ENCODE data around the gene NECAB2. TPM values are rescaled to one million over a fixed set of nuclear protein-coding genes. Genes with fewer than 3 reads are reported as not detected.

The NECAB2 gene
- total and polyA plus RNA-seq, 2 experiments from 2014 or later: 1.6 to 5.1 TPM

DNA sequence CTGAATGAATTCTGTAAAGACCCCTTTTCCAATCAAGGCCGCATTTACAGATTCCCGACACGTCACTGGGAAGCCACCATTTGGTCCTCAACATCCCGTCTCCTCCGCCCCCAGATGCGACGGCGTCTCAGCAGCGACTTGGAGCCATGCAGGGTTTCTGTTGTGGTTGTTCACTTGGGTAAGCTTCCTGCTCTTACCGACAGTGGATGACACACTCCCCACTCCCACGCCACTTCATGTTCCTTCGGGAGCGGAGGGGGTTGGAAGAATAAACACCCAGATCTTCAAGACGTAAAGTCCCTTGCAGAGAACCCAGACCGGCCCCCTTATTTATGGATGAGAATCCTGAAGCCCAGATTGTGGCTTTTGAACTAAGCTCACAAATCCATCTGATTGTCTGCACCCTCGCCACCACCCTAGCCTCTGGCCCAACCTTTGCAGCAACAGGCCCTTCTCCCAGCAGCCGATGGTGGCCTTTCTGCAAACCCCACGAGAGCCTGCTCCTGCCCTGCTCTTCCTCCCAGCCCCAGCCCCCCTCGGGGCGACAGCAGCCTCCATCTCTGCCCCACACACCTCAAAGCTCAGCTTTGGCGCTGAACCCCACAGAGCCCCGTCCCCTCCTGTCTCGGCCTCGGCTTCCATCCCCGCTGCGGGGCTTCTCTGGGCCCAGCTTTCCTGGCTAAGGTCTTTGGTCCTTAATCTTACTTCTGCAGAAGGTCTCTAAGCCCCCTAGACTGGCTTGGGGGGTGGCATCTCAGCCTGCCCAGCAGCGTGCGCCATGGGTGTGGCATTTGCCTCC, 34.0 kb upstream of the NECAB2 start:
- Mint-ChIP-seq H3K9me3 (no peaks in the 10 kb centered on the region), H3K36me3 (ENCODE audit: low read depth) (no peaks in the 10 kb centered on the region; the same call in 2 of the 3 replicates), H3K4me1 (peaks cover under 1% of the 10 kb centered on the region; the same call in 1 of the 3 replicates), H3K27me3 (ENCODE audit: insufficient read depth, low read depth, poor library complexity) (peaks cover 14% of the 10 kb centered on the region), H3K4me3 (no peak overlapping the region), H3K27ac (no peak overlapping the region)
- no peak overlapping the region for H3K27ac ChIP-seq (ENCODE audit: low read depth)
- H3K4me1 ChIP-seq (ENCODE audit: insufficient read depth): no peaks in the 10 kb centered on the region
- ATAC-seq (no peak), DNase-seq (ENCODE audit: low spot score) (no peak)
- no peaks in the 10 kb centered on the region for H3K36me3 ChIP-seq (ENCODE audit: insufficient read depth)
- H3K4me2 ChIP-seq: no peak overlapping the region
- H4K20me1 ChIP-seq (replicated peaks; ENCODE audit: insufficient read depth): no peaks in the 10 kb centered on the region
- TF ChIP-seq, protein P1, sequence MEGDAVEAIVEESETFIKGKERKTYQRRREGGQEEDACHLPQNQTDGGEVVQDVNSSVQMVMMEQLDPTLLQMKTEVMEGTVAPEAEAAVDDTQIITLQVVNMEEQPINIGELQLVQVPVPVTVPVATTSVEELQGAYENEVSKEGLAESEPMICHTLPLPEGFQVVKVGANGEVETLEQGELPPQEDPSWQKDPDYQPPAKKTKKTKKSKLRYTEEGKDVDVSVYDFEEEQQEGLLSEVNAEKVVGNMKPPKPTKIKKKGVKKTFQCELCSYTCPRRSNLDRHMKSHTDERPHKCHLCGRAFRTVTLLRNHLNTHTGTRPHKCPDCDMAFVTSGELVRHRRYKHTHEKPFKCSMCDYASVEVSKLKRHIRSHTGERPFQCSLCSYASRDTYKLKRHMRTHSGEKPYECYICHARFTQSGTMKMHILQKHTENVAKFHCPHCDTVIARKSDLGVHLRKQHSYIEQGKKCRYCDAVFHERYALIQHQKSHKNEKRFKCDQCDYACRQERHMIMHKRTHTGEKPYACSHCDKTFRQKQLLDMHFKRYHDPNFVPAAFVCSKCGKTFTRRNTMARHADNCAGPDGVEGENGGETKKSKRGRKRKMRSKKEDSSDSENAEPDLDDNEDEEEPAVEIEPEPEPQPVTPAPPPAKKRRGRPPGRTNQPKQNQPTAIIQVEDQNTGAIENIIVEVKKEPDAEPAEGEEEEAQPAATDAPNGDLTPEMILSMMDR (conservative IDR thresholded peaks at IDR 0.05; ENCODE audit: low read depth in 2 of 2): no peak
- TF ChIP-seq STAT1 (IDR thresholded peaks at IDR 0.05; ENCODE audit: unreplicated experiment): no peak
- TF ChIP-seq EZH2phosphoT487 (IDR thresholded peaks at IDR 0.05; ENCODE audit: unreplicated experiment): no peak
- TF ChIP-seq ZNF114 (CRISPR knock-in tag; IDR thresholded peaks at IDR 0.05): no peak
- TF ChIP-seq, protein P2, sequence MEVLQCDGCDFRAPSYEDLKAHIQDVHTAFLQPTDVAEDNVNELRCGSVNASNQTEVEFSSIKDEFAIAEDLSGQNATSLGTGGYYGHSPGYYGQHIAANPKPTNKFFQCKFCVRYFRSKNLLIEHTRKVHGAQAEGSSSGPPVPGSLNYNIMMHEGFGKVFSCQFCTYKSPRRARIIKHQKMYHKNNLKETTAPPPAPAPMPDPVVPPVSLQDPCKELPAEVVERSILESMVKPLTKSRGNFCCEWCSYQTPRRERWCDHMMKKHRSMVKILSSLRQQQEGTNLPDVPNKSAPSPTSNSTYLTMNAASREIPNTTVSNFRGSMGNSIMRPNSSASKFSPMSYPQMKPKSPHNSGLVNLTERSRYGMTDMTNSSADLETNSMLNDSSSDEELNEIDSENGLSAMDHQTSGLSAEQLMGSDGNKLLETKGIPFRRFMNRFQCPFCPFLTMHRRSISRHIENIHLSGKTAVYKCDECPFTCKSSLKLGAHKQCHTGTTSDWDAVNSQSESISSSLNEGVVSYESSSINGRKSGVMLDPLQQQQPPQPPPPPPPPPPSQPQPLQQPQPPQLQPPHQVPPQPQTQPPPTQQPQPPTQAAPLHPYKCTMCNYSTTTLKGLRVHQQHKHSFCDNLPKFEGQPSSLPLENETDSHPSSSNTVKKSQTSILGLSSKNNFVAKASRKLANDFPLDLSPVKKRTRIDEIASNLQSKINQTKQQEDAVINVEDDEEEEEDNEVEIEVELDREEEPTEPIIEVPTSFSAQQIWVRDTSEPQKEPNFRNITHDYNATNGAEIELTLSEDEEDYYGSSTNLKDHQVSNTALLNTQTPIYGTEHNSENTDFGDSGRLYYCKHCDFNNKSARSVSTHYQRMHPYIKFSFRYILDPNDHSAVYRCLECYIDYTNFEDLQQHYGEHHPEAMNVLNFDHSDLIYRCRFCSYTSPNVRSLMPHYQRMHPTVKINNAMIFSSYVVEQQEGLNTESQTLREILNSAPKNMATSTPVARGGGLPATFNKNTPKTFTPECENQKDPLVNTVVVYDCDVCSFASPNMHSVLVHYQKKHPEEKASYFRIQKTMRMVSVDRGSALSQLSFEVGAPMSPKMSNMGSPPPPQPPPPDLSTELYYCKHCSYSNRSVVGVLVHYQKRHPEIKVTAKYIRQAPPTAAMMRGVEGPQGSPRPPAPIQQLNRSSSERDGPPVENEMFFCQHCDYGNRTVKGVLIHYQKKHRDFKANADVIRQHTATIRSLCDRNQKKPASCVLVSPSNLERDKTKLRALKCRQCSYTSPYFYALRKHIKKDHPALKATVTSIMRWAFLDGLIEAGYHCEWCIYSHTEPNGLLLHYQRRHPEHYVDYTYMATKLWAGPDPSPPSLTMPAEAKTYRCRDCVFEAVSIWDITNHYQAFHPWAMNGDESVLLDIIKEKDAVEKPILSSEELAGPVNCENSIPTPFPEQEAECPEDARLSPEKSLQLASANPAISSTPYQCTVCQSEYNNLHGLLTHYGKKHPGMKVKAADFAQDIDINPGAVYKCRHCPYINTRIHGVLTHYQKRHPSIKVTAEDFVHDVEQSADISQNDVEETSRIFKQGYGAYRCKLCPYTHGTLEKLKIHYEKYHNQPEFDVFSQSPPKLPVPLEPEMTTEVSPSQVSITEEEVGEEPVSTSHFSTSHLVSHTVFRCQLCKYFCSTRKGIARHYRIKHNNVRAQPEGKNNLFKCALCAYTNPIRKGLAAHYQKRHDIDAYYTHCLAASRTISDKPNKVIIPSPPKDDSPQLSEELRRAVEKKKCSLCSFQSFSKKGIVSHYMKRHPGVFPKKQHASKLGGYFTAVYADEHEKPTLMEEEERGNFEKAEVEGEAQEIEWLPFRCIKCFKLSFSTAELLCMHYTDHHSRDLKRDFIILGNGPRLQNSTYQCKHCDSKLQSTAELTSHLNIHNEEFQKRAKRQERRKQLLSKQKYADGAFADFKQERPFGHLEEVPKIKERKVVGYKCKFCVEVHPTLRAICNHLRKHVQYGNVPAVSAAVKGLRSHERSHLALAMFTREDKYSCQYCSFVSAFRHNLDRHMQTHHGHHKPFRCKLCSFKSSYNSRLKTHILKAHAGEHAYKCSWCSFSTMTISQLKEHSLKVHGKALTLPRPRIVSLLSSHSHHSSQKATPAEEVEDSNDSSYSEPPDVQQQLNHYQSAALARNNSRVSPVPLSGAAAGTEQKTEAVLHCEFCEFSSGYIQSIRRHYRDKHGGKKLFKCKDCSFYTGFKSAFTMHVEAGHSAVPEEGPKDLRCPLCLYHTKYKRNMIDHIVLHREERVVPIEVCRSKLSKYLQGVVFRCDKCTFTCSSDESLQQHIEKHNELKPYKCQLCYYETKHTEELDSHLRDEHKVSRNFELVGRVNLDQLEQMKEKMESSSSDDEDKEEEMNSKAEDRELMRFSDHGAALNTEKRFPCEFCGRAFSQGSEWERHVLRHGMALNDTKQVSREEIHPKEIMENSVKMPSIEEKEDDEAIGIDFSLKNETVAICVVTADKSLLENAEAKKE (CRISPR knock-in tag; IDR thresholded peaks at IDR 0.05): no peak
- no peak for TF ChIP-seq CREB1 (CRISPR knock-in tag; IDR thresholded peaks at IDR 0.05; ENCODE audit: low read depth)
- TF ChIP-seq POLR2AphosphoS5 (IDR thresholded peaks at IDR 0.05; ENCODE audit: low read depth): no peak
- TF ChIP-seq, protein P3, sequence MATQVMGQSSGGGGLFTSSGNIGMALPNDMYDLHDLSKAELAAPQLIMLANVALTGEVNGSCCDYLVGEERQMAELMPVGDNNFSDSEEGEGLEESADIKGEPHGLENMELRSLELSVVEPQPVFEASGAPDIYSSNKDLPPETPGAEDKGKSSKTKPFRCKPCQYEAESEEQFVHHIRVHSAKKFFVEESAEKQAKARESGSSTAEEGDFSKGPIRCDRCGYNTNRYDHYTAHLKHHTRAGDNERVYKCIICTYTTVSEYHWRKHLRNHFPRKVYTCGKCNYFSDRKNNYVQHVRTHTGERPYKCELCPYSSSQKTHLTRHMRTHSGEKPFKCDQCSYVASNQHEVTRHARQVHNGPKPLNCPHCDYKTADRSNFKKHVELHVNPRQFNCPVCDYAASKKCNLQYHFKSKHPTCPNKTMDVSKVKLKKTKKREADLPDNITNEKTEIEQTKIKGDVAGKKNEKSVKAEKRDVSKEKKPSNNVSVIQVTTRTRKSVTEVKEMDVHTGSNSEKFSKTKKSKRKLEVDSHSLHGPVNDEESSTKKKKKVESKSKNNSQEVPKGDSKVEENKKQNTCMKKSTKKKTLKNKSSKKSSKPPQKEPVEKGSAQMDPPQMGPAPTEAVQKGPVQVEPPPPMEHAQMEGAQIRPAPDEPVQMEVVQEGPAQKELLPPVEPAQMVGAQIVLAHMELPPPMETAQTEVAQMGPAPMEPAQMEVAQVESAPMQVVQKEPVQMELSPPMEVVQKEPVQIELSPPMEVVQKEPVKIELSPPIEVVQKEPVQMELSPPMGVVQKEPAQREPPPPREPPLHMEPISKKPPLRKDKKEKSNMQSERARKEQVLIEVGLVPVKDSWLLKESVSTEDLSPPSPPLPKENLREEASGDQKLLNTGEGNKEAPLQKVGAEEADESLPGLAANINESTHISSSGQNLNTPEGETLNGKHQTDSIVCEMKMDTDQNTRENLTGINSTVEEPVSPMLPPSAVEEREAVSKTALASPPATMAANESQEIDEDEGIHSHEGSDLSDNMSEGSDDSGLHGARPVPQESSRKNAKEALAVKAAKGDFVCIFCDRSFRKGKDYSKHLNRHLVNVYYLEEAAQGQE (IDR thresholded peaks at IDR 0.05; ENCODE audit: unreplicated experiment): no peak
- TF ChIP-seq ZNF331 (CRISPR knock-in tag; IDR thresholded peaks at IDR 0.05; ENCODE audit: low read depth): no peak
- TF ChIP-seq EZH2 (IDR thresholded peaks at IDR 0.05; ENCODE audit: low read depth, unreplicated experiment): no peak
- TF ChIP-seq, protein P4, sequence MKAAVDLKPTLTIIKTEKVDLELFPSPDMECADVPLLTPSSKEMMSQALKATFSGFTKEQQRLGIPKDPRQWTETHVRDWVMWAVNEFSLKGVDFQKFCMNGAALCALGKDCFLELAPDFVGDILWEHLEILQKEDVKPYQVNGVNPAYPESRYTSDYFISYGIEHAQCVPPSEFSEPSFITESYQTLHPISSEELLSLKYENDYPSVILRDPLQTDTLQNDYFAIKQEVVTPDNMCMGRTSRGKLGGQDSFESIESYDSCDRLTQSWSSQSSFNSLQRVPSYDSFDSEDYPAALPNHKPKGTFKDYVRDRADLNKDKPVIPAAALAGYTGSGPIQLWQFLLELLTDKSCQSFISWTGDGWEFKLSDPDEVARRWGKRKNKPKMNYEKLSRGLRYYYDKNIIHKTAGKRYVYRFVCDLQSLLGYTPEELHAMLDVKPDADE (IDR thresholded peaks at IDR 0.05): no peak
- H3K4me3 ChIP-seq: no peak overlapping the region
- no peaks in the 10 kb centered on the region for H3K79me2 ChIP-seq (replicated peaks; ENCODE audit: insufficient read depth)
- H3K9me2 ChIP-seq (ENCODE audit: insufficient read depth): no peaks in the 10 kb centered on the region
- no peaks in the 10 kb centered on the region for H3F3A ChIP-seq (replicated peaks; ENCODE audit: low read depth)
- H2AFZ ChIP-seq: no peak overlapping the region
- no peaks in the 10 kb centered on the region for H3K27me3 ChIP-seq (ENCODE audit: insufficient read depth)

Data from GM23338 (cell line).